K562 (cell line): ENCODE results near the gene TTC24. TPM values are rescaled to one million over a fixed set of nuclear protein-coding genes. Genes with fewer than 3 reads are reported as not detected.
A peak's percentile ranks its signal among the peaks of the same experiment; 100 is the strongest.

Experiments
- CBX5 ChIP-seq: IDR thresholded peaks from 2 replicates; pipeline ENCODE4 v1.6.1; 2014; ENCODE audit warnings: low read depth, borderline replicate concordance
- CXXC5 ChIP-seq: fragments of 250-450 bp; sonication (Bioruptor Pico); IDR thresholded peaks from 2 replicates; pipeline ENCODE4 v1.8.0; 2022; ENCODE audit warnings: inconsistent platforms, mild to moderate bottlenecking, moderate library complexity
- FOXA1 ChIP-seq: fragments of 450-650 bp; IDR thresholded peaks from 2 replicates; pipeline ENCODE4 v1.6.1; 2016; ENCODE audit warnings: mild to moderate bottlenecking, borderline replicate concordance
- HDAC1 ChIP-seq, 2 experiments: fragments of 450-650 bp; IDR thresholded peaks; 2 replicates each; pipeline ENCODE4 v1.6.1; 2016 to 2017; ENCODE audit warnings: inconsistent platforms in 1 of 2, mild to moderate bottlenecking in 1 of 2, moderate library complexity in 1 of 2
- HDAC2 ChIP-seq: fragments of 450-650 bp; IDR thresholded peaks from 2 replicates; pipeline ENCODE4 v1.6.1; 2016; ENCODE audit warnings: mild to moderate bottlenecking
- HDGF ChIP-seq: fragments of 450-650 bp; IDR thresholded peaks from 2 replicates; pipeline ENCODE4 v1.6.1; 2016
- HINFP ChIP-seq: fragments of 450-650 bp; conservative IDR thresholded peaks from 2 replicates; pipeline ENCODE4 v1.6.1; 2016; ENCODE audit warnings: missing genetic modification characterization, low read depth, mild to moderate bottlenecking, control low read depth, missing compliant biosample characterization
- HMBOX1 ChIP-seq: sonication (generic); IDR thresholded peaks from 2 replicates; pipeline ENCODE4 v1.6.1; 2016
- JUND ChIP-seq, 2 experiments: IDR thresholded peaks; 2 replicates in 1 of 2; 3 replicates in 1 of 2; pipeline ENCODE4 v1.6.1; 2011; ENCODE audit warnings: borderline replicate concordance in 2 of 2, low read depth in 2 of 2, low read length in 2 of 2, improper control_type of control experiment in 1 of 2, missing biosample characterization in 1 of 2, missing genetic modification characterization in 1 of 2, missing genetic modification reagents in 1 of 2
- MLX ChIP-seq, 2 experiments: fragments of 450-650 bp in 1 of 2; sonication (generic) in 1 of 2; formaldehyde crosslinking; conservative IDR thresholded peaks; 2 replicates each; pipeline versions ENCODE4 v1.4.0 to v1.8.1; 2020 to 2022; ENCODE audit warnings: mild to moderate bottlenecking in 1 of 2, missing genetic modification reagents in 1 of 2
- PKNOX1 ChIP-seq: fragments of 450-650 bp; IDR thresholded peaks from 2 replicates; pipeline ENCODE4 v1.6.1; 2016
- POLR2AphosphoS5 ChIP-seq: IDR thresholded peaks from 2 replicates; pipeline ENCODE4 v1.6.1; 2011; ENCODE audit warnings: mild to moderate bottlenecking, low read depth, low read length, moderate library complexity; ENCODE audit not compliant: control insufficient read depth, insufficient read depth
- RNF219 ChIP-seq: fragments of 250-450 bp; sonication (Bioruptor Pico); IDR thresholded peaks from 2 replicates; pipeline ENCODE4 v1.5.0; 2022; ENCODE audit warnings: mild to moderate bottlenecking
- SMARCC2 ChIP-seq: fragments of 450-650 bp; IDR thresholded peaks from 2 replicates; pipeline ENCODE4 v1.6.1; 2017; ENCODE audit warnings: antibody characterized with exemption, moderate library complexity, mild to moderate bottlenecking, low read depth
- SOX6 ChIP-seq: fragments of 450-650 bp; IDR thresholded peaks from 2 replicates; pipeline ENCODE4 v1.6.1; 2014; ENCODE audit warnings: mild to moderate bottlenecking
- SP1 ChIP-seq: sonication (generic); formaldehyde crosslinking; IDR thresholded peaks from 2 replicates; pipeline ENCODE4 v1.8.1; 2022; ENCODE audit warnings: mild to moderate bottlenecking, missing genetic modification reagents
- SP2 ChIP-seq: IDR thresholded peaks from 2 replicates; pipeline ENCODE4 v1.6.1; 2011; ENCODE audit warnings: mild to moderate bottlenecking, low read depth, low read length, moderate library complexity; ENCODE audit not compliant: poor library complexity, severe bottlenecking; ENCODE audit errors: extremely low read depth
- VEZF1 ChIP-seq: fragments of 200-800 bp; sonication (Bioruptor generic); IDR thresholded peaks from 2 replicates; pipeline ENCODE4 v1.6.1; 2017; ENCODE audit warnings: missing genetic modification characterization, missing compliant biosample characterization
- ZNF408 ChIP-seq: fragments of 250-450 bp; sonication (Bioruptor Pico); IDR thresholded peaks from 2 replicates; pipeline ENCODE4 v1.4.0; 2020; ENCODE audit warnings: low read depth, mild to moderate bottlenecking, moderate library complexity
- ZNF589 ChIP-seq: fragments of 200-800 bp; sonication (Bioruptor generic); IDR thresholded peaks from 2 replicates; pipeline ENCODE4 v1.6.1; 2016; ENCODE audit warnings: low read depth, missing genetic modification characterization, missing compliant biosample characterization
- polyA plus RNA-seq, 8 experiments: library from polyadenylated mRNA; depleted of rRNA in 4 of 8; stranded (reverse) in 5 of 8; unstranded in 3 of 8; fragments of >200 nt; fragmentation: Nextera tagmentation in 2 of 8; fragmentation: Illumina TruSeq in 1 of 8; extraction: Ambion mirVana in 2 of 8; extraction: Trizol in 1 of 8; gene quantifications; 2 replicates each; pipeline versions ENCODE4 v1.2.1 to v1.2.3, GENCODE V29; 2011 to 2014; ENCODE audit warnings: inconsistent platforms in 1 of 8, missing spikeins in 1 of 8
- total RNA-seq, 7 experiments: library from RNA; depleted of rRNA in 6 of 7; stranded (reverse); fragments of >200 nt in 6 of 7; fragmentation: Illumina TruSeq in 2 of 7; extraction: Trizol in 2 of 7; gene quantifications; 2 replicates each; pipeline versions ENCODE4 v1.2.1 to v1.2.3, GENCODE V29; 2011 to 2021; ENCODE audit warnings: low replicate concordance in 1 of 7

The TTC24 gene
- total and polyA plus RNA-seq, 9 of the 15 experiments (the other 6 are each of a cell fraction or from before 2014, with no cell fraction given): not detected

- TF ChIP-seq ZNF408 (CRISPR knock-in tag) (no peak), CBX5 (peak; percentile 45; the same call in 1 of the 2 replicates), PKNOX1 (peak; percentile 92), ZNF589 (CRISPR knock-in tag) (no peak), SMARCC2 (peak; percentile 79), SP2 (no peak), SP1 (0 out of 2 replicates have a peak, but pooled peaks have one; percentile 19), SOX6 (peak; percentile 93), MLX (CRISPR knock-in tag; conservative IDR thresholded peaks at IDR 0.05) (no peak), CXXC5 (peak; percentile 60), FOXA1 (peak; percentile 87), HDAC1 (IDR thresholded peaks at IDR 0.05) (peak; percentile 55 to 95; a peak in 3 of 4 replicates), VEZF1 (peak; percentile 68; the same call in 1 of the 2 replicates), POLR2AphosphoS5 (peak; percentile 87), HDAC2 (peak; percentile 93), HMBOX1 (peak; percentile 50; the same call in 1 of the 2 replicates), RNF219 (CRISPR knock-in tag) (no peak), HDGF (no peak), HINFP (no peak), JUND (IDR thresholded peaks at IDR 0.05; ENCODE audit: borderline replicate concordance, low read depth, low read length) (peak; percentile 75), JUND (tag; IDR thresholded peaks at IDR 0.05; ENCODE audit: borderline replicate concordance, low read depth, low read length) (peak; percentile 60; the same call in 2 of the 3 replicates)
Measured at GRCh38 chr1:156616463-156616862, 36.9 kb downstream of the TTC24 start (continued).
